Transverse colon (tissue), 4 donors: ENCODE measurements around the gene KCTD6. TPM values are rescaled to one million over a fixed set of nuclear protein-coding genes. Genes with fewer than 3 reads are reported as not detected.

ENCODE experiments used
- DNase-seq: peaks from one replicate; pipeline ENCODE4 v3.0.0-alpha.2; 2019
- H3K27ac ChIP-seq, 4 donors: fragments of 200-600 bp; sonication (generic); 2 replicates each; pipeline ENCODE4 v1.5.1; 2016 to 2018; ENCODE audit warnings: inconsistent platforms in 4 of 4
- H3K27me3 ChIP-seq: fragments of 200-600 bp; sonication (generic); 2 replicates; pipeline ENCODE4 v1.5.1; 2017; ENCODE audit warnings: inconsistent platforms
- H3K36me3 ChIP-seq, 4 donors: fragments of 200-600 bp; sonication (generic); 2 replicates each; pipeline ENCODE4 v1.5.1; 2017 to 2019; ENCODE audit warnings: inconsistent platforms in 4 of 4
- H3K4me1 ChIP-seq, 4 donors: fragments of 200-600 bp; sonication (generic); 2 replicates each; pipeline ENCODE4 v1.5.1; 2017 to 2020; ENCODE audit warnings: inconsistent platforms in 4 of 4
- H3K4me3 ChIP-seq, 4 donors: fragments of 200-600 bp; sonication (generic); 1 replicate in 1 of 4; 2 replicates in 3 of 4; pipeline versions ENCODE4 v1.5.1 to v1.6.1; 2017 to 2019; ENCODE audit warnings: inconsistent platforms in 4 of 4
- H3K9me3 ChIP-seq, 2 donors: fragments of 200-600 bp; sonication (generic); 2 replicates each; pipeline ENCODE4 v1.5.1; 2017 to 2019; ENCODE audit warnings: inconsistent platforms in 2 of 2
- EP300 ChIP-seq: sonication (generic); formaldehyde crosslinking; IDR thresholded peaks from one replicate; pipeline ENCODE4 v1.6.1; 2017; ENCODE audit warnings: antibody characterized with exemption, low read depth
- POLR2A ChIP-seq: fragments of 450-650 bp; IDR thresholded peaks from one replicate; pipeline ENCODE4 v1.6.1; 2016; ENCODE audit warnings: antibody characterized with exemption, mild to moderate bottlenecking, moderate library complexity
- POLR2AphosphoS5 ChIP-seq, 3 donors: sonication (generic); formaldehyde crosslinking; IDR thresholded peaks; one replicate each; pipeline ENCODE4 v1.6.1; 2016; ENCODE audit warnings: antibody characterized with exemption in 3 of 3
- WGBS, 2 donors: methylation state at CpG; one replicate each; pipeline ENCODE4 v1.1.5; 2018; ENCODE audit warnings: low coverage in 1 of 2; 5-methylcytosine and 5-hydroxymethylcytosine counted together
- in situ Hi-C, 4 donors: fragments of 200-750 bp; cut with MboI; loops; one replicate each; pipeline versions ENCODE4 v1.15.0 to v1.15.1; 2017; ENCODE audit warnings: low sequenced_read_pairs in 3 of 4, low pct_ligation_motif_present in 1 of 4, low pct_unique_long_range_greater_than_20kb in 1 of 4
- intact Hi-C: fragments of 100-400 bp; cut with DNase I; formaldehyde crosslinking; loops from one replicate; pipeline ENCODE4 v1.15.1; 2023; ENCODE audit warnings: low total_unique reads
- total RNA-seq, 4 donors: library from RNA; depleted of rRNA; stranded (reverse); fragments of >200 nt; gene quantifications; one replicate each; pipeline ENCODE4 v1.1.0, GENCODE V29; 2016
- TF ChIP-seq, protein P1 (sequence below), 5 experiments: fragments of 200-600 bp in 3 of 5; fragments of 450-650 bp in 2 of 5; sonication (generic) in 3 of 5; IDR thresholded peaks; 1 replicate in 2 of 5; 2 replicates in 3 of 5; pipeline ENCODE4 v1.5.1; 2016 to 2017; ENCODE audit warnings: antibody characterized with exemption in 5 of 5, inconsistent platforms in 3 of 5, mild to moderate bottlenecking in 2 of 5, moderate library complexity in 1 of 5

Gene KCTD6
- total RNA-seq, 4 donors from 2014 or later: 3.0 to 15.7 (median 11.2) TPM

- Histone ChIP-seq H3K27ac (no peak overlapping the region), H3K4me1 (peaks cover 0 to 11% (median 0%) of the 10 kb centered on the region in 4 donors), H3K4me3 (no peak overlapping the region), H3K36me3 (peaks cover 0 to 13% (median 6%) of the 10 kb centered on the region in 4 donors), H3K9me3 (no peaks in the 10 kb centered on the region), H3K27me3 (no peaks in the 10 kb centered on the region)
- no peak for DNase-seq
- intact Hi-C loops (no loop called here), in situ Hi-C loops (no loop called here)
- 44 to 47% methylated on average over 1 of the region's 1 CpG for WGBS, 2 donors
- no peak for TF ChIP-seq EP300
- TF ChIP-seq POLR2AphosphoS5 (IDR thresholded peaks at IDR 0.05): no peak
- TF ChIP-seq POLR2A: no peak
- TF ChIP-seq, protein P1, sequence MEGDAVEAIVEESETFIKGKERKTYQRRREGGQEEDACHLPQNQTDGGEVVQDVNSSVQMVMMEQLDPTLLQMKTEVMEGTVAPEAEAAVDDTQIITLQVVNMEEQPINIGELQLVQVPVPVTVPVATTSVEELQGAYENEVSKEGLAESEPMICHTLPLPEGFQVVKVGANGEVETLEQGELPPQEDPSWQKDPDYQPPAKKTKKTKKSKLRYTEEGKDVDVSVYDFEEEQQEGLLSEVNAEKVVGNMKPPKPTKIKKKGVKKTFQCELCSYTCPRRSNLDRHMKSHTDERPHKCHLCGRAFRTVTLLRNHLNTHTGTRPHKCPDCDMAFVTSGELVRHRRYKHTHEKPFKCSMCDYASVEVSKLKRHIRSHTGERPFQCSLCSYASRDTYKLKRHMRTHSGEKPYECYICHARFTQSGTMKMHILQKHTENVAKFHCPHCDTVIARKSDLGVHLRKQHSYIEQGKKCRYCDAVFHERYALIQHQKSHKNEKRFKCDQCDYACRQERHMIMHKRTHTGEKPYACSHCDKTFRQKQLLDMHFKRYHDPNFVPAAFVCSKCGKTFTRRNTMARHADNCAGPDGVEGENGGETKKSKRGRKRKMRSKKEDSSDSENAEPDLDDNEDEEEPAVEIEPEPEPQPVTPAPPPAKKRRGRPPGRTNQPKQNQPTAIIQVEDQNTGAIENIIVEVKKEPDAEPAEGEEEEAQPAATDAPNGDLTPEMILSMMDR (IDR thresholded peaks at IDR 0.05): no peak
These were observed 11.0 kb downstream of the KCTD6 start for GRCh38 chr3:58502872-58503271.

DNA sequence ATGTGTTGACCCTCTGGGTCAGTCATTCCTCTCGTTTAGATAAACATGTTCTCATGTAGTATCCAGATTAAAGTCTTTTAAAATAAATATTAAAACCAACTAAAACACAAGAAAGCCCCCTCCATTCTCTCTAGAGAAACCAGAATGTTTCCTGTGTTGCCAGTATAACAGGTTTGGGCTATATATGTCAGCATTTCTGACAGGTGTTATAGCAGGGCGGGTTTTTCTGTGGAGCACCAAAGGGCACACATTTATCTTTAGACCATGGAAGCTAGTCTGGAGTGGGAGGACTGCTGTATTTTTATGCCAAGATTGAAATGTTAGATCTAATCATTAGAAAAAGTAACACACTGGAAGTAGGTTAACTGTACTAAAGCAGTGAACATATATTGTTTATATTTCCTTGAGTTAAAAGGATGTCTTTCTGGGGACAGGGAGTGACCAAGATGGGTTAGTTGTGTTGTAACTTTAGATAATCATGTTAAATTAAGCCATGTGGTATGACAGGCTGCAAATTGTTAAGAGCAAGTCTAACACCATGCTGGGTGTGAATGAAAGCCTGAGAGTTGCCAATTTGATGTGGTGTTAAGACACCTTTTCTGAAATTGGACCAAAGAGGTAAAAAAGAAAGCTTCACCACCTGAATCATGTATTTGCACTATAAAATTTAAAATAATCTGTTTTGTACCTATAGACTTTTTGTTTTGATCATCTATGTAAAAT is 15.6 kb downstream of the KCTD6 start:
- in situ Hi-C loops: no loop called here
- TF ChIP-seq, protein P1 (IDR thresholded peaks at IDR 0.05): no peak
- no peak for TF ChIP-seq POLR2A
- no peak for TF ChIP-seq EP300
- no peak for TF ChIP-seq POLR2AphosphoS5 (IDR thresholded peaks at IDR 0.05)
- no peaks in the 10 kb centered on the region for H3K36me3 ChIP-seq
- peaks cover 0 to 7% (median 0%) of the 10 kb centered on the region in 4 donors for H3K4me1 ChIP-seq
- H3K9me3 ChIP-seq: no peaks in the 10 kb centered on the region
- WGBS, 2 donors: 52 to 62% methylated on average over 2 of the region's 2 CpGs
- intact Hi-C loops: no loop called here
- no peaks in the 10 kb centered on the region for H3K27me3 ChIP-seq
- no peak for DNase-seq
- no peak overlapping the region for H3K4me3 ChIP-seq
- H3K27ac ChIP-seq: no peak overlapping the region

DNA sequence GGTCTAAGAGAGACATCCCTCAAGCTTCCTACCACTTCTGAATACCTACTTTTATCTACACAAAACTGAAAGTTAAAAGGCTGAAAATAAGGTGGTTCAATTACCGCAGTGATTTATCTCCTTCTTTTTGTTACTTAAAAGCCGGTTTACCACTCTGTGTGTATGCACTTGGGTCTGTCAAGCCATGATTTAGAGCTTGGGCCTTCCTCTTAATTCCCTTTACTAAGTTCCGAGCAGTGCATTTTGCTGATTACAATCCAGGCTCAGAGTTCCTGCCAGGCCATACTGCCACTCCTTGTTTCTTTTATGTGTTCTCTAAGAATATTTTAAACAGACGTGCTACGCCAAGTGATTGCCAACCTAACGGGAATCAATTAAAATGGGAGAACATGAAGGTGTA is 16.5 kb downstream of the KCTD6 start:
- TF ChIP-seq, protein P1 (IDR thresholded peaks at IDR 0.05): no peak
- TF ChIP-seq POLR2A (no peak), POLR2AphosphoS5 (IDR thresholded peaks at IDR 0.05) (no peak), EP300 (no peak)
- Histone ChIP-seq H3K27me3 (no peaks in the 10 kb centered on the region), H3K4me3 (no peak overlapping the region), H3K36me3 (no peaks in the 10 kb centered on the region), H3K9me3 (no peaks in the 10 kb centered on the region), H3K27ac (no peak overlapping the region), H3K4me1 (peaks cover 0 to 7% (median 0%) of the 10 kb centered on the region in 4 donors)
- WGBS, 2 donors: 72 to 75% methylated on average over 6 of the region's 6 CpGs
- DNase-seq: no peak
- intact Hi-C loops: no loop called here
- in situ Hi-C loops: no loop called here

DNA sequence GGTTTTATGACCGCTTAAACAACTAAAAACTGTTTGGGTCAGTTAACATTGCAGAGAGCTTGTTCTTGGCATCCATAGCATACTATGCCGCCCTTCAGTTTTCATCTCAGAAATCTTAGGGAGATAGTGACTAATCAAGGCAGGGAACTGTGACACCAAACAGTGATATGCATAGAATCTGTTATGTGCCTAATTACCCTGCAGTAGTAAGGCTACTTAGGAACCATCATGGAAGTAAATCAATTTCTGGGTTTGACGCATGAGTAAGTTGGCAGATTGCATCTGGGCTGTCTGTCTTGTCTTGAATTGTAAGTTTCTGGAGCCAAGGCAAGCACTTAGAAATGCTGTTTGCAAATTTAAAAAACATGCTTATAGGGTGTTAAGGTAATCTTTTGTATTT is 22.5 kb downstream of the KCTD6 start:
- Histone ChIP-seq H3K27ac (no peak overlapping the region), H3K4me1 (no peaks in the 10 kb centered on the region), H3K36me3 (peaks cover 0 to 35% (median 3%) of the 10 kb centered on the region in 4 donors), H3K27me3 (no peaks in the 10 kb centered on the region), H3K4me3 (no peak overlapping the region), H3K9me3 (no peaks in the 10 kb centered on the region)
- TF ChIP-seq POLR2A: no peak
- TF ChIP-seq, protein P1 (IDR thresholded peaks at IDR 0.05): no peak
- no peak for TF ChIP-seq POLR2AphosphoS5 (IDR thresholded peaks at IDR 0.05)
- TF ChIP-seq EP300: no peak
- in situ Hi-C loops (no loop called here), intact Hi-C loops (no loop called here)
- DNase-seq: no peak
- WGBS, 2 donors: 93 to 100% methylated on average over 1 to 3 of the region's 3 CpGs
